MM.1S (cell line): ENCODE measurements around the gene AGPAT3.

Experiments used
- EZH2 ChIP-seq: fragments of 300-600 bp; sonication (generic); optimal IDR thresholded peaks from 2 replicates; pipeline ENCODE3; 2017; ENCODE audit warnings: low read depth, mild to moderate bottlenecking, antibody characterized with exemption, low read length, mixed read lengths
- TF ChIP-seq, protein P1 (sequence below): fragments of 300-600 bp; sonication (generic); IDR thresholded peaks from 2 replicates; pipeline ENCODE4 v1.5.1; 2016; ENCODE audit warnings: antibody characterized with exemption, low read length, mixed read lengths

DNA sequence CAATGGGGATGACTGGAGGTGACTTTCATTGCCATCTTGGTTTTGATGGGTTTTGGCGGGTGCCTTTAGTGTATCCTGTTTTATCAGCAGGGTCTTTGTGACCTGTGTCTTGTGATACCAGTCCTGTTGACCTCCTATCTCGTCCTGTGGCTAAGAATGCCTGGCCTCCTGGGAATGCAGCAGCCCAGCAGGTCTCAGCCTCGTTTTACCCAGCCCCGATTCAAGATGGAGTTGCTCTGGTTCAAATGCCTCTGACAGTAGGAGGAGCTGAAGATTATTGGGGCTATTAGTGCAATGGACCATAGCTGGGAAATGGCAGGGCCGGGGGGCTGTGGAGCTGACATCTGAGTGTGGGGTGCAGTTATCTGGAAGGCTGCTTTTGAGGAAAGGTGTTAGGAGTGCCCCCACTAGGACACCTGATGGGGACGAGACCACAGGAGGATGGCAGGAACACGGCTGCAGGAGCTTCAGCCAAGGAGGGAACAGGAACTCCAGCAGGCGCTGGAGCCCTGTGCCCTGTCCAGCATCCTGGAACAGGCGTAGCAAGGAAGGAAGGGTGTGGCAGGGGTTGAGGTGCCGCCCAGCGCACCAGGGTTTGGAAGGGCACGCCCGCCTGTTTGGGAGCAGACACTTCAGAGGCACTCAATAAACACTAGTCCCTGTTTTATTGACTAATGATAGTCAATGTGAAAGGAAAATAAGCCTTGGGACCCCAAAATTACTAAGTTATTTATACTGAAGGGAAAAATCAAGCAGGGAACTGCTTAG lies 15.3 kb upstream of the AGPAT3 start:
- TF ChIP-seq, protein P1, sequence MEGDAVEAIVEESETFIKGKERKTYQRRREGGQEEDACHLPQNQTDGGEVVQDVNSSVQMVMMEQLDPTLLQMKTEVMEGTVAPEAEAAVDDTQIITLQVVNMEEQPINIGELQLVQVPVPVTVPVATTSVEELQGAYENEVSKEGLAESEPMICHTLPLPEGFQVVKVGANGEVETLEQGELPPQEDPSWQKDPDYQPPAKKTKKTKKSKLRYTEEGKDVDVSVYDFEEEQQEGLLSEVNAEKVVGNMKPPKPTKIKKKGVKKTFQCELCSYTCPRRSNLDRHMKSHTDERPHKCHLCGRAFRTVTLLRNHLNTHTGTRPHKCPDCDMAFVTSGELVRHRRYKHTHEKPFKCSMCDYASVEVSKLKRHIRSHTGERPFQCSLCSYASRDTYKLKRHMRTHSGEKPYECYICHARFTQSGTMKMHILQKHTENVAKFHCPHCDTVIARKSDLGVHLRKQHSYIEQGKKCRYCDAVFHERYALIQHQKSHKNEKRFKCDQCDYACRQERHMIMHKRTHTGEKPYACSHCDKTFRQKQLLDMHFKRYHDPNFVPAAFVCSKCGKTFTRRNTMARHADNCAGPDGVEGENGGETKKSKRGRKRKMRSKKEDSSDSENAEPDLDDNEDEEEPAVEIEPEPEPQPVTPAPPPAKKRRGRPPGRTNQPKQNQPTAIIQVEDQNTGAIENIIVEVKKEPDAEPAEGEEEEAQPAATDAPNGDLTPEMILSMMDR = no peak
- TF ChIP-seq EZH2 = no peak
